GM12878 (cell line): ENCODE results near the gene SLC25A26. TPM values are rescaled to one million over a fixed set of nuclear protein-coding genes. Genes with fewer than 3 reads are reported as not detected.

Experiments used
- ATAC-seq: fragments of 200-7000 bp; cut with Tn5 transposase; 3 replicates; pipeline ENCODE4 v1.9.1; 2020; ENCODE audit warnings: mild to moderate bottlenecking, moderate library complexity
- BruUV-seq: library from RNA; stranded (reverse); fragments of 400-500 nt; replicated peaks from 2 replicates; lab custom pipeline; 2021; lab: Mats Ljungman, UMichigan
- CTCF ChIA-PET: fragments of 300-600 bp; sonication (Branson Sonifier 250); formaldehyde crosslinking; extraction: SDS; loops from one replicate; lab custom pipeline; 2021; ENCODE audit warnings: inconsistent platforms; lab: Yijun Ruan, JAX
- POLR2A ChIA-PET: fragments of 350-600 bp; formaldehyde crosslinking; extraction: SDS; loops from one replicate; lab custom pipeline; 2021; ENCODE audit warnings: inconsistent platforms; lab: Charles Lee
- RAD21 ChIA-PET: fragments of 300-600 bp; sonication (Branson Sonifier 250); formaldehyde crosslinking; loops from one replicate; lab custom pipeline; 2023; ENCODE audit warnings: antibody characterized with exemption; ENCODE audit not compliant: unreplicated experiment; lab: Charles Lee
- SMC1A ChIA-PET: fragments of 300-600 bp; sonication (Branson Sonifier 250); formaldehyde crosslinking; loops from one replicate; lab custom pipeline; 2023; ENCODE audit not compliant: unreplicated experiment, uncharacterized antibody; lab: Charles Lee
- DNase-seq: peaks from one replicate; pipeline ENCODE4 v3.0.0-alpha.2; 2011; ENCODE audit warnings: low read depth, low spot score
- FAIRE-seq: peaks from 3 replicates; lab custom pipeline; 2011; peaks lifted over from hg19 to GRCh38; lab: Jason Lieb, UNC
- H2AFZ ChIP-seq: 2 replicates; pipeline ENCODE4 v1.6.0; 2011; ENCODE audit warnings: low read depth, low read length, control low read depth; ENCODE audit not compliant: control insufficient read depth
- H3K27ac ChIP-seq: 2 replicates; pipeline ENCODE4 v1.5.1; 2011; ENCODE audit warnings: control low read depth; ENCODE audit not compliant: control insufficient read depth, insufficient read depth
- H3K27me3 ChIP-seq, 2 experiments: replicated peaks in 1 of 2; 2 replicates each; pipeline versions ENCODE4 v1.6.0 to v1.6.1; 2011; ENCODE audit warnings: low read length in 1 of 2; ENCODE audit not compliant: control insufficient read depth in 2 of 2, insufficient read depth in 2 of 2
- H3K36me3 ChIP-seq, 2 experiments: 2 replicates each; pipeline ENCODE4 v1.5.1; 2011; ENCODE audit warnings: low read length in 1 of 2; ENCODE audit not compliant: control insufficient read depth in 2 of 2, insufficient read depth in 2 of 2
- H3K4me1 ChIP-seq: 2 replicates; pipeline ENCODE4 v1.6.1; 2011; ENCODE audit warnings: mild to moderate bottlenecking, low read length, moderate library complexity, mixed read lengths; ENCODE audit not compliant: control insufficient read depth, insufficient read depth
- H3K4me2 ChIP-seq: 2 replicates; pipeline ENCODE4 v1.6.0; 2011; ENCODE audit warnings: control low read depth; ENCODE audit not compliant: control insufficient read depth, insufficient read depth
- H3K4me3 ChIP-seq: fragments of 200-600 bp; sonication (generic); 2 replicates; pipeline ENCODE4 v1.5.1; 2016
- H3K79me2 ChIP-seq: 2 replicates; pipeline ENCODE4 v1.6.0; 2011; ENCODE audit warnings: low read length; ENCODE audit not compliant: control insufficient read depth, insufficient read depth
- H3K9ac ChIP-seq: 2 replicates; pipeline ENCODE4 v1.8.0; 2011; ENCODE audit warnings: low read length, control low read depth, mixed read lengths; ENCODE audit not compliant: control insufficient read depth, insufficient read depth
- H3K9me3 ChIP-seq: replicated peaks from 3 replicates; pipeline ENCODE4 v1.5.1; 2011; ENCODE audit warnings: mild to moderate bottlenecking, low read length; ENCODE audit not compliant: control insufficient read depth, insufficient read depth
- H4K20me1 ChIP-seq: 2 replicates; pipeline ENCODE4 v1.6.0; 2011; ENCODE audit not compliant: control insufficient read depth, insufficient read depth
- BHLHE40 ChIP-seq, 2 experiments: fragments of 450-650 bp in 1 of 2; IDR thresholded peaks; 2 replicates each; pipeline ENCODE4 v1.6.1; 2011 to 2017; ENCODE audit warnings: low read depth in 2 of 2, borderline replicate concordance in 1 of 2, improper control_type of control experiment in 1 of 2, low read length in 1 of 2, mild to moderate bottlenecking in 1 of 2
- ELK1 ChIP-seq: IDR thresholded peaks from 2 replicates; pipeline ENCODE4 v1.6.1; 2012; ENCODE audit warnings: low read depth, low read length, improper control_type of control experiment
- KAT2A ChIP-seq: conservative IDR thresholded peaks from 2 replicates; pipeline ENCODE4 v1.6.1; 2011; ENCODE audit warnings: low read depth, low read length; ENCODE audit not compliant: control insufficient read depth
- NKRF ChIP-seq: fragments of 450-650 bp; conservative IDR thresholded peaks from 2 replicates; pipeline ENCODE4 v1.6.1; 2017; ENCODE audit warnings: mild to moderate bottlenecking, moderate library complexity
- POLR2AphosphoS2 ChIP-seq: IDR thresholded peaks from 2 replicates; pipeline ENCODE4 v1.6.1; 2011; ENCODE audit warnings: low read depth, mild to moderate bottlenecking, low read length, improper control_type of control experiment, moderate library complexity
- RELA ChIP-seq: fragments of 450-650 bp; IDR thresholded peaks from 2 replicates; pipeline ENCODE4 v1.8.0; 2014; ENCODE audit warnings: borderline replicate concordance; ENCODE audit not compliant: partially characterized antibody
- RELB ChIP-seq: fragments of 450-650 bp; IDR thresholded peaks from 2 replicates; pipeline ENCODE4 v1.6.1; 2017; ENCODE audit warnings: low read depth, mild to moderate bottlenecking, moderate library complexity
- WGBS: methylation state at CpG from one replicate; pipeline ENCODE4 v1.1.6; 2016; ENCODE audit warnings: low lambda C conversion rate; ENCODE audit not compliant: insufficient replicate concordance, insufficient coverage; ENCODE audit errors: missing lambda C conversion rate; 5-methylcytosine and 5-hydroxymethylcytosine counted together
- in situ Hi-C: fragments of 300-500 bp; cut with MboI; formaldehyde crosslinking; loops from 9 replicates; pipeline ENCODE4 v1.14.3; 2018; ENCODE audit warnings: mixed read lengths
- intact Hi-C: fragments of 100-400 bp; cut with micrococcal nuclease; formaldehyde crosslinking; loops from one replicate; pipeline ENCODE4 v1.14.2; 2022; ENCODE audit not compliant: unreplicated experiment
- polyA plus RNA-seq, 11 experiments: library from polyadenylated mRNA; depleted of rRNA in 4 of 11; unstranded in 6 of 11; stranded (reverse) in 5 of 11; fragments of >200 nt; fragmentation: Nextera tagmentation in 4 of 11; fragmentation: Illumina TruSeq in 1 of 11; extraction: Ambion mirVana in 4 of 11; extraction: Trizol in 1 of 11; gene quantifications; 1 replicate in 1 of 11; 2 replicates in 10 of 11; pipeline versions ENCODE4 v1.2.1 to v1.2.3, GENCODE V29; 2011 to 2016; ENCODE audit warnings: inconsistent platforms in 2 of 11, missing spikeins in 2 of 11, low read depth in 1 of 11
- total RNA-seq, 4 experiments: library from RNA; depleted of rRNA in 3 of 4; stranded (reverse); fragments of >200 nt in 3 of 4; fragmentation: Illumina TruSeq in 1 of 4; extraction: Trizol in 1 of 4; gene quantifications; 2 replicates each; pipeline versions ENCODE4 v1.2.1 to v1.2.3, GENCODE V29; 2013 to 2021

SLC25A26 gene
- total and polyA plus RNA-seq, 10 of the 15 experiments (the other 5 are each of a cell fraction or from before 2014, with no cell fraction given) = 14.6 to 49.7 (median 24.9) TPM

- TF ChIP-seq NKRF = no peak
- TF ChIP-seq ELK1 = no peak
Measured at GRCh38 chr3:66355997-66356396, 135.2 kb downstream of the SLC25A26 start (continued).

- no peaks in the 10 kb centered on the region for H3K36me3 ChIP-seq
- no peaks in the 10 kb centered on the region for H4K20me1 ChIP-seq
- intact Hi-C loops = no loop called here
- no peaks in the 10 kb centered on the region for H3K27me3 ChIP-seq
- WGBS = 99% methylated on average over 5 of the region's 5 CpGs
- no peak overlapping the region for H2AFZ ChIP-seq
- RAD21 ChIA-PET = no interaction called here
- CTCF ChIA-PET = no interaction called here
- H3K4me3 ChIP-seq = no peak overlapping the region
- DNase-seq (no peak), ATAC-seq (no peak), FAIRE-seq (peak; percentile 23)
- H3K9me3 ChIP-seq = no peaks in the 10 kb centered on the region
- no TSS peak for BruUV-seq
- POLR2A ChIA-PET = no interaction called here
- no peak overlapping the region for H3K9ac ChIP-seq
- no peak overlapping the region for H3K27ac ChIP-seq
- no peak overlapping the region for H3K4me2 ChIP-seq
- in situ Hi-C loops = no loop called here
- no peaks in the 10 kb centered on the region for H3K79me2 ChIP-seq
- H3K4me1 ChIP-seq = no peaks in the 10 kb centered on the region
- TF ChIP-seq ELK1 (no peak), RELA (no peak), KAT2A (no peak), POLR2AphosphoS2 (no peak), BHLHE40 (IDR thresholded peaks at IDR 0.05; ENCODE audit: borderline replicate concordance in 1 of 2, low read depth in 2 of 2, low read length in 1 of 2) (no peak), RELB (no peak)
- SMC1A ChIA-PET = no interaction called here
Measured at GRCh38 chr3:66361356-66361755, 140.6 kb downstream of the SLC25A26 start.
